Fibroblast of mammary gland (primary cell): ENCODE results near the gene NFS1.
"Not testable (repeated sequence)": the region's sequence is repeated elsewhere in the genome, so short reads cannot be mapped to it uniquely, and the experiment has no call there.

Experiments
- DNase-seq: peaks from one replicate; pipeline ENCODE4 v3.0.0-alpha.2; 2010; ENCODE audit warnings: low read depth
- H3K4me3 ChIP-seq: 2 replicates; pipeline ENCODE4 v1.5.1; 2011; ENCODE audit warnings: low read depth, mild to moderate bottlenecking, low read length, moderate library complexity; ENCODE audit not compliant: control insufficient read depth
- CTCF ChIP-seq: conservative IDR thresholded peaks from 2 replicates; pipeline ENCODE4 v1.5.1; 2011; ENCODE audit warnings: low read depth, low read length, inconsistent platforms; ENCODE audit not compliant: control insufficient read depth, insufficient read depth

NFS1 gene

GRCh38 chr20:35697696-35698297 is 1.4 kb downstream of the NFS1 start:
- no peak for DNase-seq
- H3K4me3 ChIP-seq = peak overlapping the region; percentile 97
- TF ChIP-seq CTCF = no peak

- no peak for TF ChIP-seq CTCF
- no peak for DNase-seq
- no peak overlapping the region for H3K4me3 ChIP-seq
Observed at GRCh38 chr20:35695978-35696377, 3.2 kb downstream of the NFS1 start.

GRCh38 chr20:35695245-35695749 is 3.9 kb downstream of the NFS1 start:
- no peak for TF ChIP-seq CTCF
- H3K4me3 ChIP-seq = no peak overlapping the region
- no peak for DNase-seq

- TF ChIP-seq CTCF = no peak
- H3K4me3 ChIP-seq = no peak overlapping the region
- DNase-seq = no peak
Observed at GRCh38 chr20:35690265-35690664, 8.9 kb downstream of the NFS1 start.

GRCh38 chr20:35686872-35687271 is 12.3 kb downstream of the NFS1 start:
- TF ChIP-seq CTCF = peak; percentile 37
- not testable (repeated sequence) for H3K4me3 ChIP-seq
- DNase-seq = peak; percentile 47

GRCh38 chr20:35685368-35685767 is 13.8 kb downstream of the NFS1 start:
- not testable (repeated sequence) for H3K4me3 ChIP-seq, DNase-seq

GRCh38 chr20:35681960-35682359 is 17.2 kb downstream of the NFS1 start:
- no peak overlapping the region for H3K4me3 ChIP-seq
- no peak for TF ChIP-seq CTCF
- no peak for DNase-seq
